Sigmoid colon (tissue), 4 donors: ENCODE results near the gene CYP4F11.

Experiments used
- EP300 ChIP-seq, 4 donors: sonication (generic); formaldehyde crosslinking; IDR thresholded peaks; one replicate each; pipeline ENCODE4 v1.6.1; 2017; ENCODE audit warnings: antibody characterized with exemption in 4 of 4
- POLR2A ChIP-seq, 2 donors: fragments of 450-650 bp; IDR thresholded peaks; one replicate each; pipeline ENCODE4 v1.6.1; 2016; ENCODE audit warnings: antibody characterized with exemption in 2 of 2, mild to moderate bottlenecking in 2 of 2, moderate library complexity in 2 of 2
- POLR2AphosphoS5 ChIP-seq, 4 donors: sonication (generic); formaldehyde crosslinking; IDR thresholded peaks; one replicate each; pipeline ENCODE4 v1.6.1; 2017; ENCODE audit warnings: antibody characterized with exemption in 4 of 4
- TF ChIP-seq, protein P1 (sequence below), 4 experiments: fragments of 450-650 bp in 3 of 4; fragments of 200-600 bp in 1 of 4; IDR thresholded peaks; one replicate each; pipeline ENCODE4 v1.5.1; 2016 to 2019; ENCODE audit warnings: antibody characterized with exemption in 4 of 4, mild to moderate bottlenecking in 3 of 4, moderate library complexity in 2 of 4

DNA sequence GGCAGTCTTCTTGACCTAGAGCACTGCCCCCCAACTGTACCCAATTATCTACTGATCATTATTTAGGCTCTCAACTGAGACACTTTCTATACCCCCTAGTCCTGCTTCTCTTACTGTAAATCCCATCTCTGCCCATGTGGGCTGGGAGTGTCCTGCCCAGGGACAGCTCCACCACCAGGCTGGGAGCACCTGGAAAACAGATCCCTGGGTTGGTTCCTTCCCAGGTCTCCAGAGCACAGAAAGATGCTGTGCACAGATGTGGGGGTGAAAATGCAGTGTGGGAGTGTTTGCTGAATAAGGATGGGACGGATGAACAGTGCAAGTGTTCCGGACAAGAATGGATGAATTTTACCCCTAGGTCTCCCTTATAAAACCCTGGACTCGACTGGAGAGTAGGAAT is 49.2 kb downstream of the CYP4F11 start:
- TF ChIP-seq, protein P1, sequence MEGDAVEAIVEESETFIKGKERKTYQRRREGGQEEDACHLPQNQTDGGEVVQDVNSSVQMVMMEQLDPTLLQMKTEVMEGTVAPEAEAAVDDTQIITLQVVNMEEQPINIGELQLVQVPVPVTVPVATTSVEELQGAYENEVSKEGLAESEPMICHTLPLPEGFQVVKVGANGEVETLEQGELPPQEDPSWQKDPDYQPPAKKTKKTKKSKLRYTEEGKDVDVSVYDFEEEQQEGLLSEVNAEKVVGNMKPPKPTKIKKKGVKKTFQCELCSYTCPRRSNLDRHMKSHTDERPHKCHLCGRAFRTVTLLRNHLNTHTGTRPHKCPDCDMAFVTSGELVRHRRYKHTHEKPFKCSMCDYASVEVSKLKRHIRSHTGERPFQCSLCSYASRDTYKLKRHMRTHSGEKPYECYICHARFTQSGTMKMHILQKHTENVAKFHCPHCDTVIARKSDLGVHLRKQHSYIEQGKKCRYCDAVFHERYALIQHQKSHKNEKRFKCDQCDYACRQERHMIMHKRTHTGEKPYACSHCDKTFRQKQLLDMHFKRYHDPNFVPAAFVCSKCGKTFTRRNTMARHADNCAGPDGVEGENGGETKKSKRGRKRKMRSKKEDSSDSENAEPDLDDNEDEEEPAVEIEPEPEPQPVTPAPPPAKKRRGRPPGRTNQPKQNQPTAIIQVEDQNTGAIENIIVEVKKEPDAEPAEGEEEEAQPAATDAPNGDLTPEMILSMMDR (IDR thresholded peaks at IDR 0.05) = no peak
- no peak for TF ChIP-seq POLR2AphosphoS5 (IDR thresholded peaks at IDR 0.05)
- TF ChIP-seq EP300 (IDR thresholded peaks at IDR 0.05) = no peak
- no peak for TF ChIP-seq POLR2A (IDR thresholded peaks at IDR 0.05)
